ENCODE data around the gene NECTIN4.
"Not testable (repeated sequence)": the region's sequence is repeated elsewhere in the genome, so short reads cannot be mapped to it uniquely, and the experiment has no call there.

The NECTIN4 gene

GRCh38 chr1:161069241-161069640 lies 20.1 kb downstream of the NECTIN4 start:
- no peak overlapping the region for H3K27ac ChIP-seq
- ChIA-PET POLR2A (ENCODE audit: low non-redundant PET) (no interaction called here), CTCF (interaction anchor here (6.8 kb wide), 1 partner anchor 27 kb away, joined by 75 read pairs; the partner anchor contains the start of gene KLHDC9)
- DNase-seq (ENCODE audit: low spot score), result no peak
- TF ChIP-seq CTCF (conservative IDR thresholded peaks at IDR 0.05; ENCODE audit: low read depth), result no peak

GRCh38 chr1:161068306-161069234 lies 20.8 kb downstream of the NECTIN4 start:
- no peak overlapping the region for H3K27ac ChIP-seq
- no peak for DNase-seq (ENCODE audit: low spot score)
- CTCF ChIA-PET, result interaction anchor here (0.6 to 1.1 kb wide), 2 partner anchors 29 to 48 kb away, joined by 3 read pairs; partner anchors contain the start of gene KLHDC9

GRCh38 chr1:161066694-161067093 lies 22.7 kb downstream of the NECTIN4 start:
- no peak for DNase-seq (ENCODE audit: low spot score)
- TF ChIP-seq CTCF (conservative IDR thresholded peaks at IDR 0.05; ENCODE audit: low read depth), result no peak
- ChIA-PET CTCF (interaction anchor here (0.6 kb wide), 1 partner anchor 57 kb away, joined by 3 read pairs; no protein-coding TSS in a partner anchor), POLR2A (ENCODE audit: low non-redundant PET) (interaction anchor here (0.6 kb wide), 1 partner anchor 18 kb away, joined by 5 read pairs; no protein-coding TSS in a partner anchor)
- no peak overlapping the region for H3K27ac ChIP-seq

More at GRCh38 chr1:161068306-161069234, 20.8 kb downstream of the NECTIN4 start:
- POLR2A ChIA-PET (ENCODE audit: low non-redundant PET), result no interaction called here
- TF ChIP-seq CTCF (conservative IDR thresholded peaks at IDR 0.05; ENCODE audit: low read depth), result no peak

- DNase-seq (ENCODE audit: low spot score); POLR2A ChIA-PET (ENCODE audit: low non-redundant PET); CTCF ChIA-PET; H3K27ac ChIP-seq: not testable (repeated sequence)
Observed at GRCh38 chr1:161065681-161066080, 23.7 kb downstream of the NECTIN4 start.

- H3K27ac ChIP-seq; DNase-seq (ENCODE audit: low spot score); POLR2A ChIA-PET (ENCODE audit: low non-redundant PET): not testable (repeated sequence)
- CTCF ChIA-PET, result interaction anchor here (0.6 kb wide), 2 partner anchors 22 to 74 kb away, joined by 3 read pairs; no protein-coding TSS in a partner anchor
Observed at GRCh38 chr1:161063936-161064335, 25.4 kb downstream of the NECTIN4 start.

GRCh38 chr1:161061419-161061818 lies 27.9 kb downstream of the NECTIN4 start:
- H3K27ac ChIP-seq, result no peak overlapping the region
- DNase-seq (ENCODE audit: low spot score), result no peak
- ChIA-PET POLR2A (ENCODE audit: low non-redundant PET) (no interaction called here), CTCF (interaction anchor here (1.3 kb wide), 1 partner anchor 37 kb away, joined by 3 read pairs; the partner anchor contains the start of gene KLHDC9)
- no peak for TF ChIP-seq CTCF (conservative IDR thresholded peaks at IDR 0.05; ENCODE audit: low read depth)

GRCh38 chr1:161059293-161059692 lies 30.1 kb downstream of the NECTIN4 start:
- ChIA-PET CTCF (no interaction called here), POLR2A (ENCODE audit: low non-redundant PET) (no interaction called here)
- no peak for DNase-seq (ENCODE audit: low spot score)
- no peak for TF ChIP-seq CTCF (conservative IDR thresholded peaks at IDR 0.05; ENCODE audit: low read depth)
- H3K27ac ChIP-seq, result no peak overlapping the region
